ENCODE measurements around the gene TAF10. TPM values are rescaled to one million over a fixed set of nuclear protein-coding genes. Genes with fewer than 3 reads are reported as not detected.
A peak's percentile ranks its signal among the peaks of the same experiment; 100 is the strongest.

Gene TAF10
- total and polyA plus RNA-seq, 12 donors: 69.7 to 389 (median 181) TPM

DNA sequence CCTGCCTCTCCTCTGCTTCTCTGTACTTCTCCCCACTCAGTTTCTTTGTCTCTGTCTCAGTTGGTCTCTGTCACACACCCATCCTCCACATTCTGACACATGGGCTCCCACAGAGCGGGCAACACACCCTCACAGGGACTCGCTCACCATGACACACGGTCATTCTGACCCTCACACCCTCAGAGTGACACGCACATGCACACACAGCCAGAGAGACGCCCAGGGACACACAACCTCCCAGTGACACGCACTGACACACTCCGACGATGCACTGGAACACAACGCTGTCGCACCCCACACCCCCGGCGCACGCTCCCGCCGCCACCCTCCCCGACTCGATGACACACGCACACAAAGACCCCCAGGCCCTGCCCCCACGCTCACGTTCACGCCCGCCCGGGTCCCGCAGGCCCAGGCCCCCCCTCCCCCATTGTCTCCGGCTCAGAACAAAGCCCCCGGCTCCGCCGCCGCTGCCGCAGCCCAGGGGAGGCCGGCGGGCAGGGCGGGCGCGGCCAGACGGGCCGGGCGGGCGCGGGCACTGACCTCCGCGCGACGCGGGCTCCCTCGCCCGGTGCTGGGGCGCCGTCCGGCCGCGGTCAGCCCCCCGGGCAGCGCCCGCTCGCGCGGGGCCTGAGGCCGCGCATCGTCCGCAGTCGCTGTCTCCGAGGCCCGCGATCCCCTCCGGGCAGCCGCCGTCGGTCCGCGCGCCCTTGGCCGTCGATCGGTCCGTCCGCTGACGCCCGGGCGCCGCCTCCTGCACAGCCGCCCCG, 43.2 kb upstream of the TAF10 start:
- WGBS, 4 donors: 3 to 30% (median 8%) methylated on average over 8 to 84 of the region's 84 CpGs
- Histone ChIP-seq H3K4me3 (peak overlapping the region in 1 of 4 donors; percentile 56), H3K4me1 (replicated peaks in 1 of 2) (no peaks in the 10 kb centered on the region), H3K27ac (peak overlapping the region in 1 of 5 donors; percentile 76), H3K36me3 (replicated peaks in 1 of 2) (no peaks in the 10 kb centered on the region), H3K27me3 (no peaks in the 10 kb centered on the region), H3K9me3 (replicated peaks in 1 of 3) (no peaks in the 10 kb centered on the region)
- TF ChIP-seq CTCF (IDR thresholded peaks at IDR 0.05): no peak
- no peak for TF ChIP-seq POLR2A (IDR thresholded peaks at IDR 0.05)
- intact Hi-C loops (cut with DNase I): no loop called here
- DNase-seq: peak in 3 of 7 donors; percentile 29 to 48 (median 32)

DNA sequence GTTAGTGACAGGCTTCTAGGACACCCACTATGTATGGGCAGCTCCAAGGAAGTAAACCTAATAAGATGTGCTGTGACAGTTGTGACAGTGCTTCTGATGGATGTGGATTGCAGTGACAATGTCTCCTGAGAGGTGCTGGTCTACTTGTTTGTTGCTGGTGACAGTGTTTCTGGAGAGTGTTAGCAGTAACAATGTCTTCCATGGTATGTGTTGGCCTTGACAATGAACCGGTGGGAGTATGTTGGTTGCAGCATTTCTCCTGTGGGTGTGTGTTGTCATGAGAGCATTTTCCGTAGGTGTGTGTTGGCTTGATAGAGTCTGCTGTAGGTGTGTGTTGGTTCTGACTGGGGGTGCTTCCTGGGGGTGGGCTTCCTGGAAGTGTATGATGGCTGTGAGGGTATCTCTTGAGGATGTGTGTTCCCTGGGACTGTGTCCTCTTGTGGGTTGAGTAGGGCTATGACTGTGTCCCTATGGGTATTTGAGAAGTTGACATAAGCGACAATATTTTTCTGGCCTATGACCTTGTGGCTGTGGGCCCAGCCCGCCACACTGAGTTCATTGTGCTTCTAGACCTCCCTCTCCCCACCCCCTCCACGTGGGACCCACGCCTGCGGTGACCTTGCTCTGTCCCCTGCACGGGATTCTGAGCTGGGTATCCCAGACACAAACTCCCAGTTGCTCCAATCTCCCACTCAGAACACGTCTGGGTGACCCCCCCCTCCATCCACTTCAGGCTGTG, 42.4 kb upstream of the TAF10 start:
- Histone ChIP-seq H3K4me3 (peak overlapping the region in 1 of 4 donors; percentile 56), H3K27me3 (peaks cover 3% of the 10 kb centered on the region), H3K4me1 (replicated peaks in 1 of 2) (no peaks in the 10 kb centered on the region), H3K9me3 (replicated peaks in 1 of 3) (no peaks in the 10 kb centered on the region), H3K36me3 (replicated peaks in 1 of 2) (no peaks in the 10 kb centered on the region), H3K27ac (peak overlapping the region in 1 of 5 donors; percentile 76)
- TF ChIP-seq CTCF (IDR thresholded peaks at IDR 0.05): no peak
- 47 to 63% (median 54%) methylated on average over 8 to 9 of the region's 9 CpGs for WGBS, 4 donors
- intact Hi-C loops (cut with DNase I): no loop called here
- peak in 1 of 7 donors; percentile 13 for DNase-seq

DNA sequence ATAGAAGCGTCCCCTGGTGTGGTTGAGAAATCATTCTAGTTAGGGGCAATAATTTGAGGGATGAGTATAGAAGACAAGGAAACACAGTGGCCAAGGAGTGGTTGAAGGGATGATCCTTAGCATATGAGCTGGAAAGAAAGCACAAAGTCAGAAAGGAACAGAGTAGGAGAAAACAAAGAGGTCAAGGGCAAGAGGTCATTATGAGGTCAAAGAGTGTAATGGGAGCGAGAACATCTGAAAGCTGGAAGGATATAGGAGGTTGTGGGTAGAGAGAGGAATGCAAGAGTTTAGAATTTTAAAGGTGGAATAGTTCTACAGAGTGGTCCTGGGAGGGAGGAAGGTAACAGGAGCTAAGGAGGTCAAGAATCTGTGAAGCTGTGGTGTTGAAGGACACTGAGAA, 41.6 kb upstream of the TAF10 start:
- H3K9me3 ChIP-seq (replicated peaks in 1 of 3): no peaks in the 10 kb centered on the region
- H3K27ac ChIP-seq: no peak overlapping the region
- intact Hi-C loops (cut with DNase I): no loop called here
- TF ChIP-seq POLR2A (IDR thresholded peaks at IDR 0.05) (no peak), CTCF (IDR thresholded peaks at IDR 0.05) (no peak)
- DNase-seq: no peak
- H3K27me3 ChIP-seq: peaks cover 3% of the 10 kb centered on the region
- no peaks in the 10 kb centered on the region for H3K4me1 ChIP-seq (replicated peaks in 1 of 2)
- H3K4me3 ChIP-seq: no peak overlapping the region
- WGBS, 4 donors: 88 to 91% (median 90%) methylated on average over 2 of the region's 2 CpGs
- no peaks in the 10 kb centered on the region for H3K36me3 ChIP-seq (replicated peaks in 1 of 2)

DNA sequence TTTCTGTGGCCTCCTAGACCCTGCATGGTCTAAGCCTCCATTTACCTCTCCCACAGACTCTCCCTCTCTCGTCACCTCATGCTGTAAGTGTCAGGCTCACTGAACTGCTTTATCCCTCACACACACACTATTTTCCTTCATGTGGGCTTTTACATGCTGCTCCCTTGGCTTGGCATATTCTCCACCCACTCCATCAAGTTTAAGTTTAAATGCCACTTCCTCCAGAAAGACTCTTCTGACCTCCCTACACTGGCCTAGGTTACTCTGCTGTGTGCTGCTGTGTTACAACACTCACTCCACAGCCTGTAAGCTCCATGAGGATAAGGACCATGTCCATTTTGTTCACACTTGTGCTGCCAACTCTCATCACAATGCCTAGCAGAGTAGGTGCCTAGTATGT, 41.1 kb upstream of the TAF10 start:
- H3K36me3 ChIP-seq (replicated peaks in 1 of 2): no peaks in the 10 kb centered on the region
- H3K27ac ChIP-seq: no peak overlapping the region
- DNase-seq: no peak
- no peak overlapping the region for H3K4me3 ChIP-seq
- H3K27me3 ChIP-seq: peaks cover 3% of the 10 kb centered on the region
- no peaks in the 10 kb centered on the region for H3K4me1 ChIP-seq (replicated peaks in 1 of 2)
- H3K9me3 ChIP-seq (replicated peaks in 1 of 3): no peaks in the 10 kb centered on the region
- intact Hi-C loops (cut with DNase I): no loop called here
- TF ChIP-seq POLR2A (IDR thresholded peaks at IDR 0.05) (no peak), CTCF (IDR thresholded peaks at IDR 0.05) (no peak)
- WGBS, 4 donors: 96 to 100% (median 97%) methylated on average over 1 of the region's 1 CpG
